Osteoblast (primary cell): ENCODE data around the gene SELENOO. TPM values are rescaled to one million over a fixed set of nuclear protein-coding genes. Genes with fewer than 3 reads are reported as not detected.

Experiments
- DNase-seq: peaks from one replicate; pipeline ENCODE4 v3.0.0; 2011; ENCODE audit warnings: low spot score, mixed read lengths; ENCODE audit not compliant: insufficient read length; ENCODE audit errors: missing footprints
- H2AFZ ChIP-seq: 2 replicates; pipeline ENCODE4 v1.6.0; 2011; ENCODE audit warnings: mild to moderate bottlenecking, low read length
- H3K27ac ChIP-seq: 2 replicates; pipeline ENCODE4 v1.5.1; 2011; ENCODE audit warnings: mild to moderate bottlenecking, low read depth, low read length, moderate library complexity
- H3K27me3 ChIP-seq: 2 replicates; pipeline ENCODE4 v1.6.0; 2012; ENCODE audit warnings: mild to moderate bottlenecking, control low read depth, inconsistent platforms, low read length, moderate library complexity; ENCODE audit not compliant: insufficient read depth
- H3K36me3 ChIP-seq: 2 replicates; pipeline ENCODE4 v1.5.1; 2011; ENCODE audit warnings: mild to moderate bottlenecking, low read length, control low read depth, moderate library complexity; ENCODE audit not compliant: insufficient read depth
- H3K4me1 ChIP-seq: 2 replicates; pipeline ENCODE4 v1.5.1; 2011; ENCODE audit warnings: mild to moderate bottlenecking, low read length, control low read depth, moderate library complexity; ENCODE audit not compliant: insufficient read depth
- H3K4me2 ChIP-seq: 2 replicates; pipeline ENCODE4 v1.6.0; 2011; ENCODE audit warnings: mild to moderate bottlenecking, low read length; ENCODE audit not compliant: insufficient read depth
- H3K4me3 ChIP-seq: fragments of 200-600 bp; sonication (generic); 3 replicates; pipeline ENCODE4 v1.5.1; 2012; ENCODE audit warnings: mild to moderate bottlenecking, low read length, inconsistent platforms; ENCODE audit not compliant: insufficient read depth
- H3K79me2 ChIP-seq: 2 replicates; pipeline ENCODE4 v1.6.0; 2012; ENCODE audit warnings: mild to moderate bottlenecking, low read length, control low read depth, inconsistent platforms; ENCODE audit not compliant: insufficient read depth
- H3K9me3 ChIP-seq: 2 replicates; pipeline ENCODE4 v1.5.1; 2011; ENCODE audit warnings: low read depth, low read length, control low read depth
- H4K20me1 ChIP-seq: 2 replicates; pipeline ENCODE4 v1.6.0; 2012; ENCODE audit warnings: mild to moderate bottlenecking, low read length, control low read depth; ENCODE audit not compliant: insufficient read depth
- CTCF ChIP-seq: IDR thresholded peaks from 2 replicates; pipeline ENCODE4 v1.5.1; 2011; ENCODE audit warnings: mild to moderate bottlenecking, low read depth, low read length, moderate library complexity; ENCODE audit errors: extremely low read depth
- total RNA-seq: library from RNA; depleted of rRNA; stranded (reverse); fragments of >200 nt; gene quantifications from 2 replicates; pipeline ENCODE4 v1.2.3, GENCODE V29; 2012

Gene SELENOO
- total RNA-seq, 1 donor = 15.6 TPM

- no peak overlapping the region for H2AFZ ChIP-seq
- H3K4me3 ChIP-seq = no peak overlapping the region
- peaks cover 17% of the 10 kb centered on the region for H4K20me1 ChIP-seq
- no peak overlapping the region for H3K27ac ChIP-seq
- H3K27me3 ChIP-seq = no peaks in the 10 kb centered on the region
- no peak for DNase-seq
- no peak for TF ChIP-seq CTCF
- H3K79me2 ChIP-seq = peaks cover 25% of the 10 kb centered on the region
- no peak overlapping the region for H3K4me2 ChIP-seq
- H3K36me3 ChIP-seq = peaks cover 21% of the 10 kb centered on the region
- H3K9me3 ChIP-seq = no peaks in the 10 kb centered on the region
- H3K4me1 ChIP-seq = peaks cover 9% of the 10 kb centered on the region
Observed at GRCh38 chr22:50197856-50198623, 2.8 kb upstream of the SELENOO start.

GRCh38 chr22:50198624-50199017 lies 2.2 kb upstream of the SELENOO start:
- DNase-seq = no peak
- H3K36me3 ChIP-seq = peaks cover 24% of the 10 kb centered on the region
- H3K79me2 ChIP-seq = peaks cover 25% of the 10 kb centered on the region

GRCh38 chr22:50199251-50199721 lies 1.5 kb upstream of the SELENOO start:
- no peak overlapping the region for H3K27ac ChIP-seq
- peaks cover 27% of the 10 kb centered on the region for H3K79me2 ChIP-seq
- no peak overlapping the region for H3K4me3 ChIP-seq
- peaks cover 21% of the 10 kb centered on the region for H3K36me3 ChIP-seq
- TF ChIP-seq CTCF = no peak
- H4K20me1 ChIP-seq = peaks cover 22% of the 10 kb centered on the region
- H3K27me3 ChIP-seq = no peaks in the 10 kb centered on the region
- H3K9me3 ChIP-seq = no peaks in the 10 kb centered on the region
- H2AFZ ChIP-seq = no peak overlapping the region
- H3K4me1 ChIP-seq = peaks cover 9% of the 10 kb centered on the region
- H3K4me2 ChIP-seq = no peak overlapping the region
- DNase-seq = no peak

More at GRCh38 chr22:50198624-50199017, 2.2 kb upstream of the SELENOO start:
- H4K20me1 ChIP-seq = peaks cover 17% of the 10 kb centered on the region
- no peak overlapping the region for H2AFZ ChIP-seq
- no peaks in the 10 kb centered on the region for H3K27me3 ChIP-seq
- peaks cover 9% of the 10 kb centered on the region for H3K4me1 ChIP-seq
- H3K27ac ChIP-seq = no peak overlapping the region
- H3K4me2 ChIP-seq = no peak overlapping the region
- no peak for TF ChIP-seq CTCF
- no peak overlapping the region for H3K4me3 ChIP-seq
- no peaks in the 10 kb centered on the region for H3K9me3 ChIP-seq

- Histone ChIP-seq H3K79me2 (peaks cover 31% of the 10 kb centered on the region), H3K36me3 (peaks cover 14% of the 10 kb centered on the region), H3K27me3 (no peaks in the 10 kb centered on the region), H4K20me1 (peaks cover 22% of the 10 kb centered on the region), H3K4me2 (peak overlapping the region; percentile 75), H3K4me3 (peak overlapping the region; percentile 81), H3K9me3 (no peaks in the 10 kb centered on the region), H3K27ac (no peak overlapping the region), H3K4me1 (peaks cover 9% of the 10 kb centered on the region), H2AFZ (no peak overlapping the region)
- TF ChIP-seq CTCF = no peak
- no peak for DNase-seq
Observed at GRCh38 chr22:50199829-50200460, 866 bp upstream of the SELENOO start.
